Stromal cell of bone marrow (primary cell): Measurements from ENCODE around the gene SMAD1.

Experiments
- DNase-seq: peaks from one replicate; pipeline ENCODE4 v3.0.0-alpha.2; 2012; ENCODE audit warnings: low read depth

SMAD1 gene

GRCh38 chr4:145489556-145489955 is 7.9 kb downstream of the SMAD1 start:
- DNase-seq = no peak

GRCh38 chr4:145490361-145490760 is 8.7 kb downstream of the SMAD1 start:
- DNase-seq = no peak

- DNase-seq = no peak
Measured at GRCh38 chr4:145490796-145491195, 9.1 kb downstream of the SMAD1 start.

GRCh38 chr4:145492376-145492775 is 10.7 kb downstream of the SMAD1 start:
- no peak for DNase-seq

- no peak for DNase-seq
Measured at GRCh38 chr4:145493166-145493565, 11.5 kb downstream of the SMAD1 start.

- DNase-seq = no peak
Measured at GRCh38 chr4:145494666-145495270, 13.1 kb downstream of the SMAD1 start.

- DNase-seq = no peak
Measured at GRCh38 chr4:145496292-145496691, 14.6 kb downstream of the SMAD1 start.

GRCh38 chr4:145497199-145498149 is 15.8 kb downstream of the SMAD1 start:
- DNase-seq = no peak

- no peak for DNase-seq
Measured at GRCh38 chr4:145498430-145498829, 16.8 kb downstream of the SMAD1 start.

- DNase-seq = no peak
Measured at GRCh38 chr4:145501051-145501660, 19.5 kb downstream of the SMAD1 start.

GRCh38 chr4:145502809-145503208 is 21.2 kb downstream of the SMAD1 start:
- no peak for DNase-seq

GRCh38 chr4:145503486-145504072 is 21.9 kb downstream of the SMAD1 start:
- no peak for DNase-seq

GRCh38 chr4:145505995-145506394 is 24.3 kb downstream of the SMAD1 start:
- DNase-seq = no peak

- no peak for DNase-seq
Measured at GRCh38 chr4:145507636-145508035, 26.0 kb downstream of the SMAD1 start.

- peak; percentile 15 for DNase-seq
Measured at GRCh38 chr4:145511913-145512522, 30.4 kb downstream of the SMAD1 start.

- DNase-seq = no peak
Measured at GRCh38 chr4:145513020-145513621, 31.5 kb downstream of the SMAD1 start.

- DNase-seq = no peak
Measured at GRCh38 chr4:145520172-145520571, 38.5 kb downstream of the SMAD1 start.

GRCh38 chr4:145521282-145521681 is 39.6 kb downstream of the SMAD1 start:
- DNase-seq = no peak

- DNase-seq = no peak
Measured at GRCh38 chr4:145523117-145523516, 41.5 kb downstream of the SMAD1 start.

- no peak for DNase-seq
Measured at GRCh38 chr4:145524552-145524951, 42.9 kb downstream of the SMAD1 start.

- DNase-seq = no peak
Measured at GRCh38 chr4:145525291-145525740, 43.7 kb downstream of the SMAD1 start.

GRCh38 chr4:145527773-145528172 is 46.1 kb downstream of the SMAD1 start:
- no peak for DNase-seq
